ENCODE data around the gene GLO1.
"Not testable (repeated sequence)": the region's sequence is repeated elsewhere in the genome, so short reads cannot be mapped to it uniquely, and the experiment has no call there.

GLO1 gene

GRCh38 chr6:38703949-38704590 lies 1.1 kb upstream of the GLO1 start:
- no peak for DNase-seq

DNA sequence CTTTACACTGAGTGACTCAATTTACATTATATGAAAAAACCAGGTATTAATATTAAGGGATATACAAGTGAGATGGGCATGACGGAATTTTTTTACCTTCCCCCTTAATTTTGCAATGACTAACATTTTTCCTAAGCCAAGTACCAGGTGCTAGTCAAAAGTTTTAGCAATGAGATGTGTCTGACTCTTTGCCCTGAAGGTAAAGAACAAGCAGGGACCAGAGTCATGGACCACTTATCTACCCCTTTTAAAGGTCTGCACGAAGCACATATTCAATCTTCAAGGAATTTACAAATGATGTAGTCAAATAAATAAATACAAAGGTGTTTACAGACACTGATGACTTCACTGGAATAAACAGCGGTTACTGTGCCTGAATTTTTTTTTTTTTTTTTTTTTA lies 1.4 kb downstream of the GLO1 start:
- no peak for DNase-seq

DNA sequence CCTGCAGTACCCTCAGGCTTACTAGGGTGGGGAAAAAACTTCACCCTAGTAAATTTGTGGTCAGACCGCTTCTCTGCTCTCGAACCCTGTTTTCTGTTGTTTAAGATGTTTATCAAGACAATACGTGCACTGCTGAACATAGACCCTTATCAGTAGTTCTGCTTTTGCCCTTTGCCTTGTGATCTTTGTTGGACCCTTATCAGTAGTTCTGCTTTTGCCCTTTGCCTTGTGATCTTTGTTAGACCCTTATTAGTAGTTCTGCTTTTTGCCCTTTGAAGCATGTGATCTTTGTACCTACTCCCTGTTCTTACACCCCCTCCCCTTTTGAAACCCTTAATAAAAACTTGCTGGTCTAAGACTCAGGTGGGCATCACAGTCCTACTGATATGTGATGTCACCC lies 3.2 kb downstream of the GLO1 start:
- DNase-seq = not testable (repeated sequence)

- DNase-seq = no peak
Observed at GRCh38 chr6:38697846-38698245, 5.1 kb downstream of the GLO1 start.

DNA sequence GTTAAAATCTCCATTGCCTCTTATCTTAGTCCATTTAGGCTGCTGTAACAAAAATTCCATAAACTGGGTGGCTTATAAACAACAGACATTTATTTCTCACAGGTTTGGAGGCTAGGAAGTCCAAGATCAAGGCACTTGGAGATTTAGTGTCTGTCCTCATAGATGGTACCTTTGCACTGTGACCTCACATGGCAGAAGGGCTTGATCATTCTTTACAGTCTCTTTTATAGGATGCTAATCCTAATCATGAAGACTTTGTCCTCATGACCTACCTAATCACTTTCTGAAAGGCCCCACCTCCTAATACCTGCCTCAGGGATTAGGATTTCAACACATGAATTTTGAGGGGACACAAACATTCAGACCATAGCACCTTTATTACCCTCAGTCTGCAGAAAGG lies 6.6 kb downstream of the GLO1 start:
- no peak for DNase-seq

- no peak for DNase-seq
Observed at GRCh38 chr6:38695933-38696332, 7.0 kb downstream of the GLO1 start.

GRCh38 chr6:38695227-38695900 lies 7.6 kb downstream of the GLO1 start:
- no peak for DNase-seq

DNA sequence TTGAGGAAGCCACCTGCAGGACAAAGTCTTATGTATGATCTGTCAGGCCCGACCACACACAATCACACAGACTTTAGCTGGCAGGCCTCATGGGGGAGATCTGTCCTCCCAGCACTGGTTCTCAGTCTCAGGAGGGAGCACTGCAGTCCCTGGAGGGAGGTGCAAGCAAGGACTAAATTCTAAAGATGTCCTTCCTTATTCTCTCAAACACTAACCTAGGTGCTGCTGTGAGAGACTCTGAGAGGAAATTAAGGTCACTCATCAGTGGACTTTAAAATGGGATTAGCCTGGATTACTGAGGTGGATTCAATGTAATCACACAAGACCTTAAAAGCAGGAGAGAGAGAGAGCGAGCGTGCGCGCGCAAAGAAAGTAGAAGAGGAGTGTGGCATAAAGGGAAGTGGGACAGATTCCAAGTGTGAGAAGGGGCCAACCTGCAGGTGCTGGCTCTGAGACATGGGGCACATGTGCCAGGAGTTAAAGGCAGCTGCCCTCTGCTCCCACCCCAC lies 14.3 kb downstream of the GLO1 start:
- no peak for DNase-seq

DNA sequence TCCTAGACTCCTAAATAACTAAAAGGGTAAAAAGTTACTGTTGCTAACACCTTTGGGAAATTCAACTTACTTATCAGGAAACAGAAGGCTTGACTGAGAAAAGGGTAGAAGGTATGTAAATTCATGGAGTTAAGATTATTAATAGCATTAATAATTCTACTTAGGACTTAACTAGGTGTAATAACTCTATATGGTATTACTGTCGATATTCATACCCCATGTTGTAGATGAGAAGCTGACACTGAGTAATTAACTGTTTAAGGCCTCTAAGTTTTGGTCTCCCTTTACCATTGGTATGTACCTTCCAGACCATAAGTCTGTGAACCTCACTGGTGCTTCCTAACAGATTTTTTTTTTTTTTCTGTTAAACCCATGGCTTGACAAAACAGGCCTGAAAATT lies 15.4 kb downstream of the GLO1 start:
- no peak for DNase-seq

- no peak for DNase-seq
Observed at GRCh38 chr6:38687043-38687353, 15.9 kb downstream of the GLO1 start.

DNA sequence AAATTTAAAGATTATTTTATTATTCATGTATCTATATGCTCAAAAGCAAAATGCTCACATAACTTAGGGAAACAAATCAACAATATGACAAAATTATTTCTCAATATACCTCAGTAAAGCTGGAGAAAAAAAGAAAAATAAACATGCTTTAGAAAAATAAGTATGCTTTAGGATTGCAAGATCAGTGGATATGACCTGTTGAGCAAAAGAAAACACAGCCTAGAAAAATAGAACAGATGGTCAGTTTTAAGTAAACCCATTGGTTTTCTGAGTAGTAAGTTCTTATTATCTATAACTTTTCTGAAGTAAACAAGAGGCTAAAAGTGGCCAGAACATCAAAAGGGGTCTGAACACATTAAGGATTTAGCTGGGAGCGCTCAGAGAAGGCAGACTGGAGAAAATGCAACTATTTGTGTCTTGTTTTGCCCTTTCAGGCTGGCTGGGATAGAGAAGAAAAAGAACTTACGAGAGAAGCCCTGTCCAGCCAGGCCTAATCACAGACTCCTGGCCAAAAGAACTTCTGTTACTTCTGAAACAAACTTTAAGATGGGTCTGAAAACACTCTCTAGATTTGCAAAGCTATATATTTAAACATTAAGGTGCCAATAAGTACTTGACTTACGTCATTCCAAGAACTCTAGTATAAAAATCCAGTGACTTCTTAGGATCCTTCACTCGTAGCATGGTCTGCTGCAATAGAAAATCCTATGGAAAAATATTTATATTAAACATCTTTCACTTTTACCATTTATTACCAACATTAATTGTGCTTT lies 16.5 kb downstream of the GLO1 start:
- DNase-seq = no peak

DNA sequence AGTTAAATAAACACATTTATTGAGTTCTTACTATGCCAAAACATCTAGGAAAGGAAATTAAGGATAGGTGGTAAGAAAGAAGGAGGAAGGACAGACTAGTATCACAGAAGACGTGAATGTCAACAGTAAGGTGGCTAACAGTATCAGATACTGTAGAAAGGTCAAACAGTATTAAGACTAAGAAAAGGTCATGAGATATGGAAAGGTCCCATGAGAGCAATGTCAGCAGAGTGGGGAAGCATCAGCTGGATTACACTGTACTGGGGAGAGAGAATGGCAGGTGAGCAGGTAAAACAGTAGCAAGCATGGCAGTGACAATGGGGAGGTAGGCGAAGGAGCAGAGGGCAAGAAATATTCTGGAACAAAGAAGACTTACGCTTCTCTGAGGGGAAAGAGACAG lies 18.0 kb downstream of the GLO1 start:
- DNase-seq = no peak

DNA sequence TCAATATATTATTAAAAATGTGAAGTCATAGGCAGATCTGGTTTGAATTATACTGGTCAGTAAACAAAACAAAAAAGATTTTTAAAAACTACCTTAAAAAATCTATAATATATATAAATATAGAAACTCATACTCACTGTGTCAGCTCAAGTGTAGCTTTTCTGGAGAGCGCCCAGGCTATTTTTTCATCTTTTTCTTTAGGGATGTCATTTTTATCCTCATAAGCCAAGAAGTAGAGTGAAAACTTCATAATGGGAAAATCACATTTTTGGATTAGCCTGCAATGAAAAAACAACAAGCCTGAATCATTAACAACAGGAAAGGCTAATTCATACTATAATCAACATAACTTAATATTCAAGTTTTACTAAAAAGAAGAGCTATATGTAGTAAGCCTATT lies 18.7 kb downstream of the GLO1 start:
- DNase-seq = no peak

GRCh38 chr6:38681850-38682249 lies 21.1 kb downstream of the GLO1 start:
- DNase-seq = no peak

- DNase-seq = no peak
Observed at GRCh38 chr6:38679668-38680067, 23.3 kb downstream of the GLO1 start.

GRCh38 chr6:38678178-38678760 lies 24.7 kb downstream of the GLO1 start:
- DNase-seq = no peak

DNA sequence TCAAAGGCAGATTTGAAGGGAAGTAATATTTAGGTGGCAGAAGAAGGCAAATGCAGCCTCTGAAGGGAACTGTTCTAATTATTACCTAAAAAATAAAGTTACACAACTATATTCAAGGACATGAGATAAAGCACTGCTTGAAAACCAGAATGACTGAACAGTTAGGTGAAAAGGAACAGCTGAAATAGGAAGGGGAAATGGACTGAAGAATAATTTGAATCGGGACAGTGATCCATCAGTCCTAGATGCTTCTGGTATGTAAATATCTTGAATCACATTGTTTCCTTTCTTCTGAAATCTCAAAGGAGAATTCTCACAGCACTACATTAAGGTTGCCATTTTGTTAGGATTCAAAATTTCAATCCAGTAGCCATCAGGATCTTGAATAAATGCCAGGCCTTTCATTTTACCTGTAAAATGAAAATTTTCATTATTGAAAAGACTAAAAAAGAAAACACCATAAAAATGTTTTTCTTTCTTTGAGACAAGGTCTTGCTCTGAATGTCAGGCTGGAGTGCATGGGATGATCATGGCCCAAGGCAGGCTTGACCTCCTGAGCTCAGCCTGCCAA lies 25.9 kb downstream of the GLO1 start:
- no peak for DNase-seq

- no peak for DNase-seq
Observed at GRCh38 chr6:38676236-38676973, 26.5 kb downstream of the GLO1 start.

DNA sequence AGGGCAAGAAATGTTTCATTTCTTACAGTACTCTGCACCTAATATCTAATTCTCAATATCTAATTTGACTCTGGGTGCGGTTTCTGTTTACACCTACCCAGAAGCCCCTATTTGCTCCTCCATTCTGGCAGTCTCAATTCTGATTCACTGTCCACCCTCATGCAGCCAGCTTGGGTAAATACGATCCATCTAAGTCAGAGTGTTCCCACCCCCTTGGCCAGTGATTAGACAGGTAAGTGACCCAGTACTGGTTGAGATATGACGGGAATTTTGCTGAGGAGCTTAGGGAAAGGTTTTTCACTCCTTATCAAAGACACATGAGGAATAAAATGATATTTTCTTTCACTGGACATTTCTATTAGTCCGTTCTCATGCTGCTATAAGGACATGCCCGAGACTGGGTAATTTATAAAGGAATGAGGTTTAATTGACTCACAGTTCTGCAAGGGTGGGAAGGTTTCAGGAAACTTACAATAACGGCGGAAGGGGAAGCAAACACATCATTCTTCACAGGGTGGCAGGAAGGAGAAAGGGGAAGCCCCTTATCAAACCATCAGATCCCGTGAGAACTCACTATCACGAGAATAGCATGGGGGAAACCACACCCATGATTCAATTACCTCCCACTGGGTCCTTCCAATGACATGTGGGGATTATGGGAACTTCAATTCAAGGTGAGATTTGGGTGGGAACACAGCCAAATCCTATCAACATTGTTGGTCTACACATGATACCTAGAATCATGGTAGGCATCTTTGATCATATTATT lies 29.4 kb downstream of the GLO1 start:
- no peak for DNase-seq

GRCh38 chr6:38671885-38672467 lies 31.0 kb downstream of the GLO1 start:
- peak; percentile 17 for DNase-seq

- no peak for DNase-seq
Observed at GRCh38 chr6:38658418-38659167, 44.4 kb downstream of the GLO1 start.

Data from activated CD8-positive, alpha-beta memory T cell treated with anti-CD3 and anti-CD28 coated beads, Interleukin-2, amount 50 U/mL, for 4 hours (primary cell).